HG03378 (cell line): ENCODE measurements around the gene DLGAP1.
"Not testable (repeated sequence)": the region's sequence is repeated elsewhere in the genome, so short reads cannot be mapped to it uniquely, and the experiment has no call there.

Experiments
- ATAC-seq: cut with Tn5 transposase; IDR thresholded peaks from one replicate; pipeline ENCODE4 v1.9.1; 2021; ENCODE audit warnings: mild to moderate bottlenecking, moderate library complexity; ENCODE audit not compliant: unreplicated experiment

Gene DLGAP1

DNA sequence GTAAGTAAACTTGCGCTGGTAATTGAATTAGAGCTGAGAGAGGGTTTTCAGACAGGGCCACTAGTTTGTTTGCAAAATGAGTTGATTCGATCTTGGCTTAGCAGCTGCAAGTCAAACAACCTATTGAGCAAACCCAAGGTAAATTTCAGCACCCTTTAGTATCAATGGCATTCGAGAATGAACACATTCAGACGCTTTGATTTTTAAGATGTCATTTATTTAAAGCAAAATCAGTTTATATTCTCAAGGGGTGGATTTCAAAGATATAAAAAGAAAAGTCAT is 960.9 kb downstream of the DLGAP1 start:
- ATAC-seq, result no peak

DNA sequence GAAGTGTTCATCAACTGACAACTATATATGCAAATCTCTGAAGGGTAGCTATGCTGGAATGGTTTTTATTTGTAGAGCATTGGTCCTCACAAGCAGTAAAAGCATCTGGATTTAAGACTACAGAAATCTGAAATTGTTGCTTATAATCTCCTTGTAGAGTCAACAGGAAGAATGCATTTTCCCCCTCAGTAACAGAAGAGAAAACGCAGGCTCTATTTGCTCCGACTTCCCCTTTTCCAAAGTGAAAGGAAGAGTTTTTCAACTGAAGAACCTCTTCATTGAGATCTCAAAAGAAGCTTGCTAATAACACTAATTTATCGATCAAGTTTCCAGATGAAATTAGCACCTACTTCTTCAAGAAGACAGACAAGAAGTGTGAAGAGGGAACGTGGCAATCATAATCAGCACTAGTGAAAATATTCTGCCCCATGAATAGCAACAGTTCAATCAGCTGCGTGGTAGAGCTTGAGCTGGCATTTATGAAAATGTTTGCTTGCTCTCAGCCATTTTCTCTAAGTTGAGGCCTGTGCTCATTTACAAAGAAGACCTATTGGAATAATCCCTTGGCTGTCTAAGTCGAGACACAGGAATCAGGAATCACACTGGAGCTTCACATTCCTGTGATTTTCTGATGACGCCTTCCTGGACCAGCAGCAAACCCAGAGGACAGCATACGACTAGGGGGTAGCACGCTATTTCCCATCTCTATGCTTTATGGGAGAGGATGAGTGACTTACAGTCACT is 961.4 kb downstream of the DLGAP1 start:
- no peak for ATAC-seq

GRCh38 chr18:3492721-3493120 is 962.4 kb downstream of the DLGAP1 start:
- ATAC-seq, result no peak

DNA sequence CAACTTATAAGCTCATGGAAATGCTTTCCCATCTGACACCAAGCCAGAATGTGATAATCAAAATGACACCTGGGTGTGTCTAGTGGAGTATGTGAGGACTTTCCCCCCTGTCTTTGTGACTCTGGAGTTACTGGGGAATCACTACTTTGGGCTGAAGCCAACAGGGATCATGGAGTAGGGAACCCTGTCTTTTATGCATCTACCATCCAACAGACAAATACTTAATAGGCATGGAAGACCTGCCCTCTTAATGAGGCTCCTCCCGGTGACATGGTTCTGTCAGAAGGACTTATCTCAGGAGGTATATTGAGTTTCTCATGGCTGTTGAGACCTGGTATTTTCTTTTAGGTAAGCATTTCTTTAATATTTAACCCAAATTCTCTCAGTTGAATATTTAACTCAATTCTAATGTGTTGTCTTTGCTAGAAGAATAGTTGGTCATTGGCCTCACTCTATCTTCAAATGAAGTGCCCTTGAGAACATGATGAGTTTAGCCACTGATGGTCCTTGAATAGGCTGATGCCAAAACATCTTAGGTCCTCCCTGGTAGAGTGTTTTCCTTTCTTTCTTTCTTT is 963.0 kb downstream of the DLGAP1 start:
- no peak for ATAC-seq

DNA sequence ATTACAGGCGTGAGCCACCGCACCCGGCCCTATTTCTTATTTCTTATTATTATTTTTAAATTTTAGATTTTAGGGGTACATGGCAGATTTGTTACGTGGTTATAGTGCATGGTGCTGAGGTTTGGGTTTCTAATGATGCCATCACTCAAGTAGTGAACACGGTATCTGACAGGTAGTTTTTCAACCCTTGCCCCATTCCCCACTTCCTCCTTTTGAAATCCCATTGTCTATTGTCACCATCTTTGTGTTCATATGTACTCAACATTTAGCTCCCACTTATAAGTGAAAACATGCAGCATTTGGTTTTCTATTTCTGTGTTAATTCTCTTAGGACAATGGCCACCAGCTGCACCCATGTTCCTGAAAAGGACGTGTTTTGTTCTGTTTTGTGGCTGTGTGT is 965.6 kb downstream of the DLGAP1 start:
- ATAC-seq, result no peak

- no peak for ATAC-seq
Measured at GRCh38 chr18:3486512-3486911, 968.6 kb downstream of the DLGAP1 start.

- peak; percentile 56 for ATAC-seq
Measured at GRCh38 chr18:3485153-3486149, 969.7 kb downstream of the DLGAP1 start.

GRCh38 chr18:3482258-3482657 is 972.8 kb downstream of the DLGAP1 start:
- ATAC-seq, result no peak

GRCh38 chr18:3481696-3482210 is 973.4 kb downstream of the DLGAP1 start:
- ATAC-seq, result peak; percentile 59

DNA sequence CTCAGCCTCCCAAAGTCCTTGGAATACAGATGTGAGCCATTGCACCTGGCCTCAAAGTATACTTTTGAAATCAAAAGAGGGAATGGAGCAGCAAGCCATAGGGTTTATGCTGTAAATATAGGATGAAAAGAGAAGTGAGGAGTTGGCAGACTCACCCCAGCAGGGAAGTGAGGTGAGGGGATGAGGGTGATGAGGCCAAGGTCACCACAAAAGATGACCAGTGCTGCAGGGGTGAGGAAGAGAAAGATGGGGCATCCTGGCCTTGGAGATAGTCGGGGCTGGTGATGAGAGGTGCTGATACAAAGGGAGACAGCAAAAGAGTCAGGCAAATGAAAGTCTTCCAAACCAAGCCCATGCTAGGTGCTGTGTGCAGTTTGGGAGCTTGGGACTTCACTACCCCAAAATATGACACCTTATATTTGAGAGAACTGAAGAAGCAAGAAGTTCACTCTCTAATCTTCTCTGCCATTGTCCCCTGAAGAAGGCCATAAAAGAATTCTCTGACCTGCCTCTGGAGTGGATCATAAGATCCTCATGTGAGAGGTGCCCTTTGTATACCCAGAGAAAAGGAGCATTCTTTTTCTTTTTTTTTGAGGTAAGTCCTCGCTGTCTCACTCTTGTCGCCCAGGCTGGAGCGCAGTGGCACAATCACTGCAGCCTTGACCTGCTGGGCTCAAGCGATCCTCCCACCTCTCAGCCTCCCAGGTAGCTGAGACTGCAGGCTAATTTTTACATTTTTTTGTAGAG is 974.1 kb downstream of the DLGAP1 start:
- ATAC-seq, result no peak

GRCh38 chr18:3479978-3480509 is 975.1 kb downstream of the DLGAP1 start:
- ATAC-seq, result no peak

GRCh38 chr18:3478262-3478978 is 976.7 kb downstream of the DLGAP1 start:
- ATAC-seq, result no peak

GRCh38 chr18:3472681-3473544 is 982.2 kb downstream of the DLGAP1 start:
- peak; percentile 92 for ATAC-seq

DNA sequence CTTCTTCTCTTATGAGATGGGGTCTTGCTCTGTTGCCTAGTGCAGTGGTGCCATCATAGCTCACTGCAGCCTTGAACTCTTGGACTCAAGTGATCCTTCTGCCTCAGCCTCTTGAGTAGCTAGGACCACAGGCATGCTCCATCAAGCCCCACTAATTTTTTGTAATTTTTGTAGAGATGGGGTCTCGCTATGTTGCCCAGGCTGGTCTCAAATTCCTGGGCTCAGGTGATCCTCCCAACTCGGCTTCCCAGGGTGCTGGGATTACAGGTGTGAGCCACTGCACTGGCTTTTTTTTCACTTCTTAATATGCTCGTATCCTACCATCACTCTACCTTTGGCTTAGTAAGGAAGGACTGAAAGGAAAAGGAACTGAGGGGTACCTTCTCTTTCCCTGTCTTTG is 983.0 kb downstream of the DLGAP1 start:
- ATAC-seq, result not testable (repeated sequence)

GRCh38 chr18:3471141-3471648 is 983.9 kb downstream of the DLGAP1 start:
- no peak for ATAC-seq

- no peak for ATAC-seq
Measured at GRCh38 chr18:3468833-3469232, 986.3 kb downstream of the DLGAP1 start.

- no peak for ATAC-seq
Measured at GRCh38 chr18:3468066-3468705, 986.9 kb downstream of the DLGAP1 start.

GRCh38 chr18:3466872-3467271 is 988.2 kb downstream of the DLGAP1 start:
- no peak for ATAC-seq
